Breast epithelium (tissue), 4 donors: ENCODE data around the gene HOXB6. TPM values are rescaled to one million over a fixed set of nuclear protein-coding genes. Genes with fewer than 3 reads are reported as not detected.

Experiments
- DNase-seq, 2 donors: peaks; one replicate each; pipeline ENCODE4 v3.0.0-alpha.2; 2019; ENCODE audit warnings: low spot score in 2 of 2
- H3K27ac ChIP-seq, 2 donors: fragments of 200-600 bp; sonication (generic) in 1 of 2; one replicate each; pipeline ENCODE4 v1.5.1; 2016 to 2019; ENCODE audit warnings: mild to moderate bottlenecking in 1 of 2
- H3K27me3 ChIP-seq, 2 donors: fragments of 200-600 bp; sonication (generic) in 1 of 2; one replicate each; pipeline versions ENCODE4 v1.5.1 to v1.6.0; 2017 to 2019; ENCODE audit warnings: control low read depth in 1 of 2, mild to moderate bottlenecking in 1 of 2
- H3K36me3 ChIP-seq: fragments of 200-600 bp; one replicate; pipeline ENCODE4 v1.5.1; 2019
- H3K4me1 ChIP-seq, 2 donors: fragments of 200-600 bp; sonication (generic); one replicate each; pipeline ENCODE4 v1.5.1; 2016 to 2019; ENCODE audit warnings: control low read depth in 1 of 2
- H3K4me3 ChIP-seq, 3 donors: fragments of 200-600 bp; sonication (generic); 1 replicate in 2 of 3; 2 replicates in 1 of 3; pipeline ENCODE4 v1.5.1; 2016 to 2019; ENCODE audit warnings: mild to moderate bottlenecking in 3 of 3, moderate library complexity in 2 of 3
- H3K9me3 ChIP-seq, 2 donors: fragments of 200-600 bp; sonication (generic) in 1 of 2; one replicate each; pipeline ENCODE4 v1.5.1; 2016 to 2019; ENCODE audit warnings: control low read depth in 1 of 2
- POLR2A ChIP-seq: fragments of 450-650 bp; IDR thresholded peaks from one replicate; pipeline ENCODE4 v1.6.1; 2016; ENCODE audit warnings: antibody characterized with exemption, mild to moderate bottlenecking, moderate library complexity
- POLR2AphosphoS5 ChIP-seq, 3 donors: sonication (generic); formaldehyde crosslinking; IDR thresholded peaks; one replicate each; pipeline ENCODE4 v1.6.1; 2017; ENCODE audit warnings: antibody characterized with exemption in 3 of 3
- intact Hi-C: fragments of 100-400 bp; cut with DNase I; formaldehyde crosslinking; loops from one replicate; pipeline ENCODE4 v1.15.1; 2023; ENCODE audit warnings: low total_unique reads
- total RNA-seq, 3 donors: library from RNA; depleted of rRNA; stranded (reverse); fragments of >200 nt; gene quantifications; one replicate each; pipeline ENCODE4 v1.1.0, GENCODE V29; 2016
- TF ChIP-seq, protein P1 (sequence below), 3 donors: fragments of 450-650 bp; IDR thresholded peaks; one replicate each; pipeline ENCODE4 v1.5.1; 2016 to 2017; ENCODE audit warnings: antibody characterized with exemption in 3 of 3, mild to moderate bottlenecking in 3 of 3, moderate library complexity in 3 of 3

Gene HOXB6
- total RNA-seq, 3 donors from 2014 or later = 1.0 to 24.9 (median 18.2) TPM

DNA sequence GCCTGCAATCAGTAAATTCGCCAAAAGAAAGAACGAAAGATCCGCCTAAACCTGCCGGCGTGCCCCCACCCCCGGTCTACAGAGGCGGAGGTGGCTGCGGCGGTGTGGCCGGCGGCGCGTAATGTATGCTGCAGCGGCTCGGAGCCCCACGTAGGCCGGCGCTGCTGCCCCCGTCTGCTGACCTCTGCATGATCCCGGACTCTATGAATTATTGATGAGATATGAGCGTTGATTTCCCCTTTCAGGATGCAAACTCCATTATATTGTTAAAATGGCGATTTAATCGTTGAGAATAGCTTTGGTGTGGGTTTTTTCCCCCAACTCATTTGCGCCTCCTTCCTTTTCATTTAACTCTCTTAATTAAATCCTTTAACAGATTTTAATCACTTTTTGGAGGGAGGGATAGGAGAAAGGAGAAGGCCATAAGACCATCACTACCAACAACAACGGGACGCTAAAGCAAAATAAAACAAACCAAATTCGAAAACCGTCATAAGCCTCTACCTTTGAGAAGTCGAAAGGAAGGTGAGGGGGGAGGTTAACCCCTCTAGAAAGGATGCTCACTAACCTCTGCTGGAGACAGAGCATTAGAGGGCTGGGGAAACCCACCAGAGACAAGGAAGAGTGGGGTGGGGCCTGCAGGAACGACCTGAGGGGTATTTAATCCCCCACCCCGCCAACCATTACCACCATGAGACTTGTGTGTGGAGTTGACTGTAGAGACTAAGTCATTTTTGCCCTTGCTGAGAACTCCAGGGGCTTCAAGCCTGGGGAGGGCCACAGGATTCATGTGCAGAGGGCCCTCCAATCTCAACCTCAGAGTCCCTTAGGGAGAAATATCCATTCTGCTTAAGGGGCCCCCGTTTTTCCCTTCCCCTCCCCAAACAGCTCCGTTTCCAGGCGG lies 18.2 kb downstream of the HOXB6 start:
- peak overlapping the region; percentile 66 to 85 (median 73) for H3K4me3 ChIP-seq

DNA sequence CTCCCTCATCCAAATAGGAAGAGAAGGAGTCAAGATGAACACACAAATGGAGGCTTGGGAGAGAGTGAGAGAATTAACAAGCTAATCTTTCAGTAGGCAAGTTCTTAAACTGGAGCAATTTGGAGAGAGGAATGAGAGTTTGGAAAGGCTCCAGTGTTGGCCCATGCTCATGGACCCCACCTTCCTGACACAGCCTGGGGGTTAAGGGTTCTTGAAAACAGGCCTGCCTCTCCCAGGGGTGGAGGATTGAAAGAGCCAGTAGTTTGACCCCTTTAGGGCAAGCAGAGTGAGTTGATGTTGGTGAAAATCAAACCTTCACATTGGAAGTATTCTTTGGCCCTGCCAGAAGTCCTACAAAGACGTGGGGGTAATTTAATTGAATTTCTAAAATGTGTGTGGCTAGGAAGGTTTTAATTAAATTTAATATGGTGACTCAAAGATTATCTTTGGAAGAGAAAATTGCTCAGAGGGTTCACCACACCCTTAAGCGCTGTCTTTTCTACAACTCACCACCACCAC lies 20.5 kb downstream of the HOXB6 start:
- H3K4me3 ChIP-seq = peak overlapping the region; percentile 66 to 85 (median 73)
- intact Hi-C loops = no loop called here
- DNase-seq = no peak
- H3K4me1 ChIP-seq = no peaks in the 10 kb centered on the region
- no peak for TF ChIP-seq POLR2AphosphoS5 (IDR thresholded peaks at IDR 0.05)
- TF ChIP-seq, protein P1, sequence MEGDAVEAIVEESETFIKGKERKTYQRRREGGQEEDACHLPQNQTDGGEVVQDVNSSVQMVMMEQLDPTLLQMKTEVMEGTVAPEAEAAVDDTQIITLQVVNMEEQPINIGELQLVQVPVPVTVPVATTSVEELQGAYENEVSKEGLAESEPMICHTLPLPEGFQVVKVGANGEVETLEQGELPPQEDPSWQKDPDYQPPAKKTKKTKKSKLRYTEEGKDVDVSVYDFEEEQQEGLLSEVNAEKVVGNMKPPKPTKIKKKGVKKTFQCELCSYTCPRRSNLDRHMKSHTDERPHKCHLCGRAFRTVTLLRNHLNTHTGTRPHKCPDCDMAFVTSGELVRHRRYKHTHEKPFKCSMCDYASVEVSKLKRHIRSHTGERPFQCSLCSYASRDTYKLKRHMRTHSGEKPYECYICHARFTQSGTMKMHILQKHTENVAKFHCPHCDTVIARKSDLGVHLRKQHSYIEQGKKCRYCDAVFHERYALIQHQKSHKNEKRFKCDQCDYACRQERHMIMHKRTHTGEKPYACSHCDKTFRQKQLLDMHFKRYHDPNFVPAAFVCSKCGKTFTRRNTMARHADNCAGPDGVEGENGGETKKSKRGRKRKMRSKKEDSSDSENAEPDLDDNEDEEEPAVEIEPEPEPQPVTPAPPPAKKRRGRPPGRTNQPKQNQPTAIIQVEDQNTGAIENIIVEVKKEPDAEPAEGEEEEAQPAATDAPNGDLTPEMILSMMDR (IDR thresholded peaks at IDR 0.05) = no peak
- no peak for TF ChIP-seq POLR2A
- H3K27ac ChIP-seq = peak overlapping the region in 1 of 2 donors; percentile 88
- H3K27me3 ChIP-seq = peaks cover 0 to 86% of the 10 kb centered on the region in 2 donors
- no peaks in the 10 kb centered on the region for H3K36me3 ChIP-seq
- no peaks in the 10 kb centered on the region for H3K9me3 ChIP-seq

More for the DNA sequence above, 18.2 kb downstream of the HOXB6 start:
- TF ChIP-seq, protein P1 (IDR thresholded peaks at IDR 0.05) = no peak
- no peak for TF ChIP-seq POLR2A
- no peak for TF ChIP-seq POLR2AphosphoS5 (IDR thresholded peaks at IDR 0.05)
- no peaks in the 10 kb centered on the region for H3K36me3 ChIP-seq
- peak overlapping the region; percentile 67 to 88 for H3K27ac ChIP-seq
- intact Hi-C loops = no loop called here
- no peaks in the 10 kb centered on the region for H3K9me3 ChIP-seq
- H3K27me3 ChIP-seq = peaks cover 0 to 78% of the 10 kb centered on the region in 2 donors
- DNase-seq = no peak
- no peaks in the 10 kb centered on the region for H3K4me1 ChIP-seq

DNA sequence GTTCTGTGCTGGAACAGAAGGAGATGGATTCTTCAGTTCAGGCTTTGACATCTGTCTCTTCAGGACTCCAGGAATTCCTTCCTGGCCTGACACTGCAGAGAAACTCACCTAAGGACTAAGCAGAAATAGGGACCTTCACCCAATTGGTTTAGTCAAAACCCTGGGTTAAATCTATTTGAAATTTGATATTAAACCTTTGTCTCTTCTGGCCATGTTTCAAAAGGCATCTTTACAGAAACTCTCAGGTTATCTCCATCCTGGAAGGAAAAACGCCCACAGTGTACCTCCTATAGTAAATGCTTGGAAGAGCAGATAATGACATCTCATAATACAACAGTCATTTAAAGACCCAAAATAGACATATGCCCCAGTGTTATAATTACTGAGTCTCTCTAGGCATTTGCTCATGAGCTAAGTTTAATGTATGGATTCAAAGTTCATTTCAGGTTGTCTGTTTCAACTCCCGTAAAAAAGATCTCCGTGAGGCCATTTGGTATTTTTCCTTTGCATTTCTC lies 21.0 kb downstream of the HOXB6 start:
- Histone ChIP-seq H3K9me3 (no peaks in the 10 kb centered on the region), H3K4me3 (no peak overlapping the region), H3K36me3 (no peaks in the 10 kb centered on the region), H3K4me1 (no peaks in the 10 kb centered on the region), H3K27ac (peak overlapping the region in 1 of 2 donors; percentile 96), H3K27me3 (peaks cover 0 to 91% of the 10 kb centered on the region in 2 donors)
- intact Hi-C loops = no loop called here
- TF ChIP-seq POLR2A (no peak), POLR2AphosphoS5 (IDR thresholded peaks at IDR 0.05) (no peak)
- TF ChIP-seq, protein P1 (IDR thresholded peaks at IDR 0.05) = no peak
- no peak for DNase-seq

DNA sequence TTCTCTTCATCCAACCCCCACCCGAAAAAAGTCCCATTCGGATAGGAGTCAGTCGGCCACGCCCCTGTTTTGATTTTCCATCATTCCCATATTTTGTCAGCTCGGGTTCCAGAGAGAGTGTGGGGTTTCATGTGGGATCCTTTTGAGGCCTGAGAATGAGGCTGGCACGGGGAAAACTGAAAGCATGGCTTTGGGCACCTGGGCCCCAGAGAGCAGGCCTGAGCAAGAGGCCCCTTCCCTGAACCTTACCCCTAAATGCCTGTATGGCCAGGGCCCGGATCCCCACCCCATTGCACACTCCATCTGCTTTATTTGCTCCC lies 22.1 kb downstream of the HOXB6 start:
- Histone ChIP-seq H3K9me3 (no peaks in the 10 kb centered on the region), H3K27ac (peak overlapping the region; percentile 84 to 96), H3K36me3 (no peaks in the 10 kb centered on the region), H3K27me3 (peaks cover 0 to 90% of the 10 kb centered on the region in 2 donors), H3K4me3 (peak overlapping the region; percentile 57 to 77 (median 66)), H3K4me1 (no peaks in the 10 kb centered on the region)
- no peak for TF ChIP-seq POLR2A
- TF ChIP-seq, protein P1 (IDR thresholded peaks at IDR 0.05) = no peak
- no peak for TF ChIP-seq POLR2AphosphoS5 (IDR thresholded peaks at IDR 0.05)
- DNase-seq = no peak
- intact Hi-C loops = no loop called here
